Measurements from ENCODE around the gene C16orf87.
A peak's percentile ranks its signal among the peaks of the same experiment; 100 is the strongest.
"Not testable (repeated sequence)": the region's sequence is repeated elsewhere in the genome, so short reads cannot be mapped to it uniquely, and the experiment has no call there.

The C16orf87 gene

GRCh38 chr16:46793841-46794240 is 37.1 kb downstream of the C16orf87 start:
- no peak for DNase-seq

- no peak for DNase-seq
Observed at GRCh38 chr16:46790599-46791270, 40.2 kb downstream of the C16orf87 start.

- DNase-seq, result peak; percentile 87
Observed at GRCh38 chr16:46789499-46790414, 41.2 kb downstream of the C16orf87 start.

- no peak for DNase-seq
Observed at GRCh38 chr16:46788891-46789474, 42.0 kb downstream of the C16orf87 start.

- no peak for DNase-seq
Observed at GRCh38 chr16:46787909-46788308, 43.1 kb downstream of the C16orf87 start.

GRCh38 chr16:46785076-46785845 is 45.7 kb downstream of the C16orf87 start:
- no peak for DNase-seq

- not testable (repeated sequence) for DNase-seq
Observed at GRCh38 chr16:46784569-46784968, 46.4 kb downstream of the C16orf87 start.

- peak; percentile 59 for DNase-seq
Observed at GRCh38 chr16:46783800-46784199, 47.2 kb downstream of the C16orf87 start.

GRCh38 chr16:46782320-46782719 is 48.7 kb downstream of the C16orf87 start:
- no peak for DNase-seq

- DNase-seq, result no peak
Observed at GRCh38 chr16:46777804-46778203, 53.2 kb downstream of the C16orf87 start.

- DNase-seq, result no peak
Observed at GRCh38 chr16:46775214-46775613, 55.8 kb downstream of the C16orf87 start.

- DNase-seq, result no peak
Observed at GRCh38 chr16:46774743-46775177, 56.2 kb downstream of the C16orf87 start.

- no peak for DNase-seq
Observed at GRCh38 chr16:46772463-46772862, 58.5 kb downstream of the C16orf87 start.

GRCh38 chr16:46768809-46769208 is 62.2 kb downstream of the C16orf87 start:
- no peak for DNase-seq

GRCh38 chr16:46765050-46765449 is 65.9 kb downstream of the C16orf87 start:
- DNase-seq, result no peak

GRCh38 chr16:46763147-46763546 is 67.8 kb downstream of the C16orf87 start:
- DNase-seq, result no peak

GRCh38 chr16:46762583-46762982 is 68.4 kb downstream of the C16orf87 start:
- DNase-seq, result no peak

GRCh38 chr16:46759309-46759708 is 71.7 kb downstream of the C16orf87 start:
- DNase-seq, result no peak

GRCh38 chr16:46757339-46758050 is 73.5 kb downstream of the C16orf87 start:
- DNase-seq, result no peak

GRCh38 chr16:46756772-46757171 is 74.2 kb downstream of the C16orf87 start:
- DNase-seq, result no peak

- DNase-seq, result no peak
Observed at GRCh38 chr16:46753015-46753414, 78.0 kb downstream of the C16orf87 start.

- DNase-seq, result no peak
Observed at GRCh38 chr16:46751381-46751780, 79.6 kb downstream of the C16orf87 start.
